Mesenchymal stem cell (in vitro differentiated cells and primary cell): ENCODE measurements around the gene GRXCR1.

Source experiments
- DNase-seq: peaks from one replicate; pipeline ENCODE4 v3.0.0-alpha.2; 2013
- H2AFZ ChIP-seq: one replicate; pipeline ENCODE4 v1.6.1; 2013; ENCODE audit warnings: low read depth, mild to moderate bottlenecking, control low read depth, inconsistent platforms, low read length, moderate library complexity
- H2AK5ac ChIP-seq: 2 replicates; pipeline ENCODE4 v1.6.1; 2013; ENCODE audit warnings: low read length, moderate library complexity, mild to moderate bottlenecking, inconsistent platforms; ENCODE audit not compliant: severe bottlenecking
- H2BK120ac ChIP-seq: one replicate; pipeline ENCODE4 v1.6.1; 2013; ENCODE audit warnings: low read depth, mild to moderate bottlenecking, inconsistent platforms, low read length, moderate library complexity
- H2BK12ac ChIP-seq, 2 experiments: one replicate each; pipeline ENCODE4 v1.6.1; 2013; ENCODE audit warnings: inconsistent platforms in 2 of 2, low read length in 2 of 2, mild to moderate bottlenecking in 2 of 2, moderate library complexity in 2 of 2, control low read depth in 1 of 2
- H2BK15ac ChIP-seq: one replicate; pipeline ENCODE4 v1.6.1; 2013; ENCODE audit warnings: mild to moderate bottlenecking, low read depth, inconsistent platforms; ENCODE audit not compliant: poor library complexity, severe bottlenecking
- H2BK5ac ChIP-seq: 2 replicates; pipeline ENCODE4 v1.6.1; 2013; ENCODE audit warnings: low read depth, mild to moderate bottlenecking, low read length, control low read depth, inconsistent platforms; ENCODE audit not compliant: poor library complexity, severe bottlenecking
- H3K14ac ChIP-seq, 2 experiments: one replicate each; pipeline ENCODE4 v1.6.1; 2013; ENCODE audit warnings: inconsistent platforms in 2 of 2, low read length in 2 of 2, control low read depth in 1 of 2, mild to moderate bottlenecking in 1 of 2, moderate library complexity in 1 of 2
- H3K18ac ChIP-seq, 2 experiments: one replicate each; pipeline ENCODE4 v1.6.1; 2013; ENCODE audit warnings: inconsistent platforms in 2 of 2, low read length in 2 of 2, control low read depth in 1 of 2, low read depth in 1 of 2, mild to moderate bottlenecking in 1 of 2
- H3K23ac ChIP-seq, 2 experiments: one replicate each; pipeline ENCODE4 v1.6.1; 2013; ENCODE audit warnings: inconsistent platforms in 2 of 2, low read length in 2 of 2, mild to moderate bottlenecking in 2 of 2, moderate library complexity in 2 of 2, control low read depth in 1 of 2
- H3K27ac ChIP-seq: 2 replicates; pipeline ENCODE4 v1.5.1; 2013; ENCODE audit warnings: mild to moderate bottlenecking, moderate library complexity, low read length, control low read depth, inconsistent platforms; ENCODE audit not compliant: poor library complexity, severe bottlenecking
- H3K27me3 ChIP-seq, 2 experiments: 2 replicates each; pipeline versions ENCODE4 v1.6.1 to v1.7.0; 2013; ENCODE audit warnings: low read length in 2 of 2, mild to moderate bottlenecking in 2 of 2, moderate library complexity in 2 of 2, control low read depth in 1 of 2, inconsistent platforms in 1 of 2; ENCODE audit not compliant: control insufficient read depth in 1 of 2, insufficient read depth in 1 of 2
- H3K36me3 ChIP-seq, 2 experiments: 2 replicates each; pipeline versions ENCODE4 v1.6.1 to v1.7.0; 2013; ENCODE audit warnings: low read length in 2 of 2, control low read depth in 1 of 2, inconsistent platforms in 1 of 2, low read depth in 1 of 2, mild to moderate bottlenecking in 1 of 2; ENCODE audit not compliant: insufficient read depth in 2 of 2, control insufficient read depth in 1 of 2
- H3K4ac ChIP-seq, 2 experiments: one replicate each; pipeline ENCODE4 v1.6.1; 2013; ENCODE audit warnings: inconsistent platforms in 2 of 2, low read length in 2 of 2, mild to moderate bottlenecking in 2 of 2, moderate library complexity in 2 of 2, control low read depth in 1 of 2, low read depth in 1 of 2
- H3K4me1 ChIP-seq: 2 replicates; pipeline ENCODE4 v1.6.1; 2013; ENCODE audit warnings: low read depth, low read length, control low read depth; ENCODE audit not compliant: control insufficient read depth, insufficient read depth
- H3K4me2 ChIP-seq: 2 replicates; pipeline ENCODE4 v1.6.1; 2013; ENCODE audit warnings: low read length, mild to moderate bottlenecking, inconsistent platforms; ENCODE audit not compliant: poor library complexity, severe bottlenecking
- H3K4me3 ChIP-seq, 2 experiments: 2 replicates each; pipeline versions ENCODE4 v1.5.1 to v1.7.0; 2013; ENCODE audit warnings: low read length in 2 of 2, mild to moderate bottlenecking in 2 of 2, control low read depth in 1 of 2, low read depth in 1 of 2; ENCODE audit not compliant: insufficient read depth in 1 of 2
- H3K79me1 ChIP-seq: replicated peaks from 2 replicates; pipeline ENCODE4 v1.6.1; 2013; ENCODE audit warnings: mild to moderate bottlenecking, control low read depth, low read length, inconsistent platforms; ENCODE audit not compliant: poor library complexity, severe bottlenecking
- H3K9ac ChIP-seq: 2 replicates; pipeline ENCODE4 v1.7.0; 2013; ENCODE audit warnings: mild to moderate bottlenecking, low read length, moderate library complexity
- H3K9me3 ChIP-seq: 2 replicates; pipeline ENCODE4 v1.7.0; 2013; ENCODE audit warnings: mild to moderate bottlenecking, low read length; ENCODE audit not compliant: control insufficient read depth
- H4K8ac ChIP-seq: one replicate; pipeline ENCODE4 v1.6.1; 2013; ENCODE audit warnings: inconsistent platforms, mild to moderate bottlenecking, low read length, moderate library complexity
- H4K91ac ChIP-seq: one replicate; pipeline ENCODE4 v1.6.1; 2013; ENCODE audit warnings: mild to moderate bottlenecking, low read length, inconsistent platforms
- WGBS: methylation state at CpG from one replicate; pipeline ENCODE4 v1.1.7; 2013; ENCODE audit warnings: mixed read lengths; 5-methylcytosine and 5-hydroxymethylcytosine counted together

Gene GRXCR1

GRCh38 chr4:42904986-42905385 is 12.5 kb downstream of the GRXCR1 start:
- no peak overlapping the region for H2AFZ ChIP-seq
- peaks cover 4% of the 10 kb centered on the region for H3K9me3 ChIP-seq
- H3K27ac ChIP-seq, result no peak overlapping the region
- no peaks in the 10 kb centered on the region for H3K79me1 ChIP-seq
- H3K18ac ChIP-seq, result no peak overlapping the region
- no peak overlapping the region for H3K4me3 ChIP-seq
- no peak overlapping the region for H3K4me2 ChIP-seq
- no peaks in the 10 kb centered on the region for H3K27me3 ChIP-seq
- H3K14ac ChIP-seq, result no peak overlapping the region
- H2BK15ac ChIP-seq, result no peak overlapping the region
- no peak overlapping the region for H3K9ac ChIP-seq
- no peak overlapping the region for H2BK120ac ChIP-seq
- DNase-seq, result no peak
- H4K8ac ChIP-seq, result no peak overlapping the region
- H3K23ac ChIP-seq, result no peak overlapping the region
- no peaks in the 10 kb centered on the region for H3K4me1 ChIP-seq
- no peaks in the 10 kb centered on the region for H3K36me3 ChIP-seq
- 76% methylated on average over 5 of the region's 5 CpGs for WGBS
- no peak overlapping the region for H3K4ac ChIP-seq
- no peak overlapping the region for H2AK5ac ChIP-seq
- H2BK12ac ChIP-seq, result no peak overlapping the region
- H4K91ac ChIP-seq, result no peak overlapping the region
- no peak overlapping the region for H2BK5ac ChIP-seq

GRCh38 chr4:42905591-42905990 is 13.1 kb downstream of the GRXCR1 start:
- no peak overlapping the region for H2BK120ac ChIP-seq
- H3K9ac ChIP-seq, result no peak overlapping the region
- DNase-seq, result no peak
- H2AFZ ChIP-seq, result no peak overlapping the region
- H3K4ac ChIP-seq, result no peak overlapping the region
- H4K8ac ChIP-seq, result no peak overlapping the region
- H3K27me3 ChIP-seq, result no peaks in the 10 kb centered on the region
- no peak overlapping the region for H2BK12ac ChIP-seq
- H3K4me2 ChIP-seq, result no peak overlapping the region
- H3K4me3 ChIP-seq, result no peak overlapping the region
- 88% methylated on average over 3 of the region's 3 CpGs for WGBS
- no peak overlapping the region for H3K23ac ChIP-seq
- H3K14ac ChIP-seq, result no peak overlapping the region
- H3K36me3 ChIP-seq, result no peaks in the 10 kb centered on the region
- no peak overlapping the region for H3K27ac ChIP-seq
- no peak overlapping the region for H4K91ac ChIP-seq
- H2AK5ac ChIP-seq, result no peak overlapping the region
- no peaks in the 10 kb centered on the region for H3K79me1 ChIP-seq
- no peaks in the 10 kb centered on the region for H3K4me1 ChIP-seq
- H2BK5ac ChIP-seq, result no peak overlapping the region
- no peak overlapping the region for H3K18ac ChIP-seq
- H2BK15ac ChIP-seq, result no peak overlapping the region
- H3K9me3 ChIP-seq, result peaks cover 4% of the 10 kb centered on the region

- Histone ChIP-seq H3K18ac (no peak overlapping the region), H4K91ac (no peak overlapping the region), H3K79me1 (no peaks in the 10 kb centered on the region), H3K27ac (no peak overlapping the region), H3K14ac (no peak overlapping the region), H3K4me3 (no peak overlapping the region), H3K9ac (no peak overlapping the region), H2BK120ac (no peak overlapping the region), H3K27me3 (no peaks in the 10 kb centered on the region), H2BK15ac (no peak overlapping the region), H3K4me2 (no peak overlapping the region), H3K4ac (no peak overlapping the region), H3K36me3 (no peaks in the 10 kb centered on the region), H3K9me3 (peaks cover 4% of the 10 kb centered on the region), H2BK12ac (no peak overlapping the region), H2BK5ac (no peak overlapping the region), H4K8ac (no peak overlapping the region), H2AFZ (no peak overlapping the region), H2AK5ac (no peak overlapping the region), H3K23ac (no peak overlapping the region), H3K4me1 (no peaks in the 10 kb centered on the region)
- 87% methylated on average over 1 of the region's 1 CpG for WGBS
- DNase-seq, result no peak
Measured at GRCh38 chr4:42906341-42906740, 13.8 kb downstream of the GRXCR1 start.

- Histone ChIP-seq H2AFZ (no peak overlapping the region), H4K91ac (no peak overlapping the region), H2AK5ac (no peak overlapping the region), H3K14ac (no peak overlapping the region), H3K9me3 (no peaks in the 10 kb centered on the region), H3K4me1 (no peaks in the 10 kb centered on the region), H4K8ac (no peak overlapping the region), H3K36me3 (no peaks in the 10 kb centered on the region), H2BK15ac (no peak overlapping the region), H2BK120ac (no peak overlapping the region), H2BK5ac (no peak overlapping the region), H3K79me1 (no peaks in the 10 kb centered on the region), H3K4ac (no peak overlapping the region), H3K4me3 (no peak overlapping the region), H3K23ac (no peak overlapping the region), H3K4me2 (no peak overlapping the region), H2BK12ac (no peak overlapping the region), H3K27ac (no peak overlapping the region), H3K18ac (no peak overlapping the region), H3K9ac (no peak overlapping the region), H3K27me3 (no peaks in the 10 kb centered on the region)
- no peak for DNase-seq
- WGBS, result 80% methylated on average over 6 of the region's 6 CpGs
Measured at GRCh38 chr4:42906891-42907759, 14.6 kb downstream of the GRXCR1 start.
